Ovary (tissue), 3 donors: Measurements from ENCODE around the gene FBXO2.

ENCODE experiments used
- EP300 ChIP-seq: sonication (generic); formaldehyde crosslinking; IDR thresholded peaks from one replicate; pipeline ENCODE4 v1.6.1; 2017; ENCODE audit warnings: antibody characterized with exemption
- POLR2A ChIP-seq: fragments of 450-650 bp; IDR thresholded peaks from one replicate; pipeline ENCODE4 v1.6.1; 2017; ENCODE audit warnings: antibody characterized with exemption, mild to moderate bottlenecking, moderate library complexity
- TF ChIP-seq, protein P1 (sequence below), 3 donors: fragments of 450-650 bp in 2 of 3; fragments of 200-600 bp in 1 of 3; IDR thresholded peaks; one replicate each; pipeline versions ENCODE4 v1.5.1 to v1.8.0; 2016 to 2022; ENCODE audit warnings: antibody characterized with exemption in 3 of 3, mild to moderate bottlenecking in 1 of 3
- donor health status: DM: no; HTN: no; CAD: no.

- TF ChIP-seq, protein P1, sequence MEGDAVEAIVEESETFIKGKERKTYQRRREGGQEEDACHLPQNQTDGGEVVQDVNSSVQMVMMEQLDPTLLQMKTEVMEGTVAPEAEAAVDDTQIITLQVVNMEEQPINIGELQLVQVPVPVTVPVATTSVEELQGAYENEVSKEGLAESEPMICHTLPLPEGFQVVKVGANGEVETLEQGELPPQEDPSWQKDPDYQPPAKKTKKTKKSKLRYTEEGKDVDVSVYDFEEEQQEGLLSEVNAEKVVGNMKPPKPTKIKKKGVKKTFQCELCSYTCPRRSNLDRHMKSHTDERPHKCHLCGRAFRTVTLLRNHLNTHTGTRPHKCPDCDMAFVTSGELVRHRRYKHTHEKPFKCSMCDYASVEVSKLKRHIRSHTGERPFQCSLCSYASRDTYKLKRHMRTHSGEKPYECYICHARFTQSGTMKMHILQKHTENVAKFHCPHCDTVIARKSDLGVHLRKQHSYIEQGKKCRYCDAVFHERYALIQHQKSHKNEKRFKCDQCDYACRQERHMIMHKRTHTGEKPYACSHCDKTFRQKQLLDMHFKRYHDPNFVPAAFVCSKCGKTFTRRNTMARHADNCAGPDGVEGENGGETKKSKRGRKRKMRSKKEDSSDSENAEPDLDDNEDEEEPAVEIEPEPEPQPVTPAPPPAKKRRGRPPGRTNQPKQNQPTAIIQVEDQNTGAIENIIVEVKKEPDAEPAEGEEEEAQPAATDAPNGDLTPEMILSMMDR (IDR thresholded peaks at IDR 0.05): no peak
- TF ChIP-seq EP300 (no peak), POLR2A (no peak)
Measured at GRCh38 chr1:11675325-11675724, 21.1 kb upstream of the FBXO2 start.
